Naive thymus-derived CD4-positive, alpha-beta T cell (primary cell): ENCODE results near the gene NOC3L. TPM values are rescaled to one million over a fixed set of nuclear protein-coding genes. Genes with fewer than 3 reads are reported as not detected.
"Not testable (repeated sequence)": the region's sequence is repeated elsewhere in the genome, so short reads cannot be mapped to it uniquely, and the experiment has no call there.

ENCODE experiments used
- ATAC-seq: fragments of 150-1000 bp; cut with Tn5 transposase; 2 replicates; pipeline ENCODE4 v1.10.0; 2021; ENCODE audit warnings: mild to moderate bottlenecking, moderate library complexity
- CTCF ChIA-PET: fragments of 350-600 bp; sonication (Branson Sonifier 250); formaldehyde crosslinking; loops from one replicate; lab custom pipeline; 2021; ENCODE audit warnings: antibody characterized with exemption; lab: Charles Lee
- POLR2A ChIA-PET: fragments of 350-600 bp; sonication (Branson Sonifier 250); formaldehyde crosslinking; loops from one replicate; lab custom pipeline; 2021; ENCODE audit warnings: antibody characterized with exemption, inconsistent platforms; lab: Charles Lee
- DNase-seq, 9 donors: peaks; one replicate each; pipeline versions ENCODE4 v3.0.0 to v3.0.0-alpha.2; 2020 to 2022; ENCODE audit warnings: mixed read lengths in 1 of 9
- H3K27ac ChIP-seq: one replicate; pipeline ENCODE4 v1.7.0; 2013; ENCODE audit warnings: mild to moderate bottlenecking, low read depth, low read length, moderate library complexity
- H3K27me3 ChIP-seq, 2 donors: one replicate each; pipeline ENCODE4 v1.7.0; 2013; ENCODE audit warnings: low read length in 2 of 2, mild to moderate bottlenecking in 2 of 2, moderate library complexity in 2 of 2; ENCODE audit not compliant: control insufficient read depth in 2 of 2, insufficient read depth in 2 of 2
- H3K36me3 ChIP-seq, 3 experiments: 1 replicate in 2 of 3; 2 replicates in 1 of 3; pipeline ENCODE4 v1.7.0; 2013; ENCODE audit warnings: low read length in 3 of 3, mild to moderate bottlenecking in 3 of 3, moderate library complexity in 1 of 3; ENCODE audit not compliant: insufficient read depth in 3 of 3, control insufficient read depth in 2 of 3
- H3K4me1 ChIP-seq, 2 donors: one replicate each; pipeline ENCODE4 v1.7.0; 2013; ENCODE audit warnings: low read length in 2 of 2, mild to moderate bottlenecking in 2 of 2, moderate library complexity in 1 of 2; ENCODE audit not compliant: control insufficient read depth in 2 of 2, insufficient read depth in 2 of 2
- H3K4me3 ChIP-seq: 2 replicates; pipeline ENCODE4 v1.7.0; 2013; ENCODE audit warnings: mild to moderate bottlenecking, low read length
- H3K9me3 ChIP-seq, 3 experiments: 1 replicate in 2 of 3; 2 replicates in 1 of 3; pipeline ENCODE4 v1.7.0; 2013; ENCODE audit warnings: low read length in 3 of 3; ENCODE audit not compliant: control insufficient read depth in 2 of 3
- H3K27ac Mint-ChIP-seq, 9 donors: one replicate each; pipeline ENCODE4 v1.8.0; 2020 to 2022; ENCODE audit warnings: mixed read lengths in 9 of 9, mild to moderate bottlenecking in 8 of 9, moderate library complexity in 5 of 9, inconsistent platforms in 2 of 9
- H3K27me3 Mint-ChIP-seq, 5 donors: one replicate each; pipeline ENCODE4 v1.8.0; 2021 to 2022; ENCODE audit warnings: mixed read lengths in 5 of 5, mild to moderate bottlenecking in 1 of 5
- H3K36me3 Mint-ChIP-seq, 5 donors: one replicate each; pipeline ENCODE4 v1.8.0; 2020 to 2022; ENCODE audit warnings: mixed read lengths in 5 of 5, mild to moderate bottlenecking in 3 of 5, inconsistent platforms in 1 of 5
- H3K4me1 Mint-ChIP-seq, 7 donors: one replicate each; pipeline ENCODE4 v1.8.0; 2020 to 2022; ENCODE audit warnings: mixed read lengths in 7 of 7, mild to moderate bottlenecking in 3 of 7, inconsistent platforms in 1 of 7
- H3K4me3 Mint-ChIP-seq, 10 donors: one replicate each; pipeline ENCODE4 v1.8.0; 2020 to 2022; ENCODE audit warnings: mild to moderate bottlenecking in 10 of 10, mixed read lengths in 10 of 10, moderate library complexity in 6 of 10, inconsistent platforms in 2 of 10
- H3K9me3 Mint-ChIP-seq, 11 donors: one replicate each; pipeline ENCODE4 v1.8.0; 2020 to 2022; ENCODE audit warnings: mixed read lengths in 11 of 11, mild to moderate bottlenecking in 4 of 11, inconsistent platforms in 1 of 11, moderate library complexity in 1 of 11
- intact Hi-C, 2 donors: fragments of 100-400 bp; cut with micrococcal nuclease; formaldehyde crosslinking; loops; one replicate each; pipeline ENCODE4 v1.15.1; 2023
- polyA plus RNA-seq, 2 donors: library from polyadenylated mRNA; unstranded; fragments of 300-500 nt; fragmentation: Illumina TruSeq; gene quantifications; one replicate each; pipeline ENCODE4 v1.2.3, GENCODE V29; 2021
- total RNA-seq, 6 experiments: library from RNA in 5 of 6; stranded (reverse) in 5 of 6; gene quantifications; 1 replicate in 5 of 6; 2 replicates in 1 of 6; pipeline ENCODE4 v1.2.3 and lab custom pipeline; 2021 to 2026

The NOC3L gene
- total and polyA plus RNA-seq, 7 experiments from 2014 or later: 8.0 to 28.8 (median 17.7) TPM

GRCh38 chr10:94351089-94351488 is 11.7 kb downstream of the NOC3L start:
- H3K4me1 Mint-ChIP-seq: peaks cover 0 to 16% (median 4%) of the 10 kb centered on the region in 7 donors
- no peaks in the 10 kb centered on the region for H3K27me3 Mint-ChIP-seq
- Histone ChIP-seq H3K27ac (no peak overlapping the region), H3K9me3 (no peaks in the 10 kb centered on the region), H3K4me1 (no peaks in the 10 kb centered on the region), H3K36me3 (peaks cover 3 to 51% (median 14%) of the 10 kb centered on the region in 3 experiments), H3K27me3 (no peaks in the 10 kb centered on the region), H3K4me3 (no peak overlapping the region)
- ChIA-PET POLR2A (interaction anchor here (0.6 kb wide), 1 partner anchor 10 kb away, joined by 3 read pairs; no protein-coding TSS in a partner anchor), CTCF (no interaction called here)
- no peak for DNase-seq
- intact Hi-C loops: no loop called here
- peaks cover 8 to 48% (median 22%) of the 10 kb centered on the region in 5 donors for H3K36me3 Mint-ChIP-seq
- H3K9me3 Mint-ChIP-seq: no peaks in the 10 kb centered on the region
- no peak overlapping the region for H3K27ac Mint-ChIP-seq
- H3K4me3 Mint-ChIP-seq: no peak overlapping the region
- ATAC-seq: no peak

DNA sequence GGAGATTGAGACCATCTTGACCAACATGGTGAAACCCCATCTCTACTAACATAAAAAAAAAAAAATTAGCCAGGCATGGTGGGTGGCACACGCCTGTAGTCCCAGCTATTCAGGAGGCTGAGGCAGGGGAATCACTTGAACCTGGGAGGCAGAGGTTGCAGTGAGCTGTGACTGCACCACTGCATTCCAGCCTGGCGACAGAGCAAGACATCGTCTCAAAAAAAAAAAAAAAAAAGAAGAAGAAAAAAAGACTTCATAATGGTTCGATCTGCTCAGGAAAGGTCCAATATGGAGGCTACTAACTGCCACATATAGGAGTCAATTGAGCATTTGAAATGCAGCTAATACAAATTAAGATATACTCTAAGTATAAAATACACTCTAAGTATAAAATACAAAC is 12.2 kb downstream of the NOC3L start:
- Mint-ChIP-seq H3K4me1 (peaks cover 0 to 16% (median 4%) of the 10 kb centered on the region in 7 donors), H3K36me3 (peaks cover 8 to 51% (median 22%) of the 10 kb centered on the region in 5 donors)
- H3K27me3 Mint-ChIP-seq, H3K4me3 Mint-ChIP-seq, H3K27ac Mint-ChIP-seq, H3K27me3 ChIP-seq, H3K9me3 Mint-ChIP-seq, ATAC-seq, CTCF ChIA-PET, H3K4me1 ChIP-seq, H3K27ac ChIP-seq, DNase-seq, H3K9me3 ChIP-seq, intact Hi-C loops, H3K4me3 ChIP-seq: not testable (repeated sequence)
- POLR2A ChIA-PET: interaction anchor here (0.6 kb wide), 1 partner anchor 11 kb away, joined by 3 read pairs; no protein-coding TSS in a partner anchor
- peaks cover 3 to 47% (median 14%) of the 10 kb centered on the region in 3 experiments for H3K36me3 ChIP-seq

DNA sequence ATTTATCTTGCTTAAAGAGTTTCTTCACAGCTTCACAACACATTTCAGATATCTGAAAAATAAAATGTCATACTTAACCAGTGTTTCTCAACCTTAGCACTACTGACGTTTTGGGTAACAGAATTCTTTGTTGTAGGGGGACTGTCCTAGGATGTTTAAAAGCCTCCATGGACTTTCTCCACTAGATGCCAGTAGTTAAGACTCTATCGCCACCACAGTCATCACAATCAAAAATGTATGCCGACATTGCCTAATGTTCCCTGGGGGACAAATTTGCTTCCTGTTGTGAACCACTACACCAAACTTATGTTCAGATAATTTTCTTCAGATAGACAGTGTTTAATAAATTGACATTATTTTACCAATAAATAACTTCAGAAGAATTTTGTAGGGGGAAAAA is 13.4 kb downstream of the NOC3L start:
- Mint-ChIP-seq H3K9me3 (no peaks in the 10 kb centered on the region), H3K27me3 (no peaks in the 10 kb centered on the region), H3K4me1 (peaks cover 0 to 16% (median 2%) of the 10 kb centered on the region in 7 donors), H3K36me3 (peaks cover 8 to 53% (median 18%) of the 10 kb centered on the region in 5 donors), H3K27ac (no peak overlapping the region), H3K4me3 (no peak overlapping the region)
- intact Hi-C loops: no loop called here
- Histone ChIP-seq H3K27me3 (no peaks in the 10 kb centered on the region), H3K4me3 (no peak overlapping the region), H3K36me3 (peaks cover 4 to 52% (median 14%) of the 10 kb centered on the region in 3 experiments), H3K27ac (no peak overlapping the region), H3K4me1 (no peaks in the 10 kb centered on the region), H3K9me3 (no peaks in the 10 kb centered on the region)
- DNase-seq (no peak), ATAC-seq (no peak)
- CTCF ChIA-PET: no interaction called here
- POLR2A ChIA-PET: no interaction called here

DNA sequence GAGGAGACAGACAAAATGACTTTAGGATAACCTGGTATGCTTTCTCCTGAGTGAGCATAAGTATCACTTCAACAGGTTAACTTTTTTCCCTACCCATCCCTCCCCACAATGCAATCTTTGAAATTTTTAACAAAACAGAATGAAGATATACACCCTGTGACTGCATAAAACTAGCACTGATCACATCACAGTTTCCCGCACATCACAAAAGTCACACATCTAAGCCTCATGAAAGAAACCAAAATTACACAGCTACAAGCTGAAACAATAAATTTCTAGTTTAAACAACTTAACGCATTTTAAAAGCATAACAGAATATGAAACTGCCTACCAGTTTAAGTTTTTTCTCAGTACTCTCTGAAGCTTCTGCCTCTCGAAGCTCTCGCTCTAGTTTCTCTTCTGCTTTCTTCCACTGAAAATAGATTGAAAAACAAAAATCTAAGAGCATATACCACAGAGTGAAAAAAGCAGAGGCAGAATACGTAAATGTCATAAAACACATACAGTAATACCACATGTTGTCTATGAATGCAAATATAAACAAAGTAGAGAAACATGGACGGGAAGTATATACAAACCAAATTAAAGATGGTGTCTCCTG is 18.1 kb downstream of the NOC3L start:
- H3K9me3 ChIP-seq: no peaks in the 10 kb centered on the region
- ChIA-PET POLR2A (no interaction called here), CTCF (no interaction called here)
- peak; percentile 24 for ATAC-seq
- Mint-ChIP-seq H3K9me3 (no peaks in the 10 kb centered on the region), H3K27ac (peak overlapping the region in 1 of 9 donors; percentile 38), H3K4me3 (no peak overlapping the region), H3K4me1 (peaks cover 0 to 11% (median 0%) of the 10 kb centered on the region in 7 donors), H3K27me3 (no peaks in the 10 kb centered on the region), H3K36me3 (peaks cover 9 to 50% (median 25%) of the 10 kb centered on the region in 5 donors)
- intact Hi-C loops: no loop called here
- no peak overlapping the region for H3K27ac ChIP-seq
- no peaks in the 10 kb centered on the region for H3K4me1 ChIP-seq
- no peak for DNase-seq
- H3K27me3 ChIP-seq: no peaks in the 10 kb centered on the region
- no peak overlapping the region for H3K4me3 ChIP-seq
- H3K36me3 ChIP-seq: peaks cover 17 to 51% (median 26%) of the 10 kb centered on the region in 3 experiments

GRCh38 chr10:94343151-94343550 is 19.6 kb downstream of the NOC3L start:
- Histone ChIP-seq H3K9me3 (no peaks in the 10 kb centered on the region), H3K4me3 (no peak overlapping the region), H3K27ac (no peak overlapping the region), H3K36me3 (peaks cover 15 to 60% (median 28%) of the 10 kb centered on the region in 3 experiments), H3K27me3 (no peaks in the 10 kb centered on the region), H3K4me1 (no peaks in the 10 kb centered on the region)
- no peak for ATAC-seq
- intact Hi-C loops: no loop called here
- Mint-ChIP-seq H3K27me3 (no peaks in the 10 kb centered on the region), H3K4me1 (peaks cover 0 to 11% (median 0%) of the 10 kb centered on the region in 7 donors), H3K27ac (no peak overlapping the region), H3K36me3 (peaks cover 11 to 59% (median 30%) of the 10 kb centered on the region in 5 donors), H3K9me3 (no peaks in the 10 kb centered on the region), H3K4me3 (no peak overlapping the region)
- CTCF ChIA-PET: no interaction called here
- POLR2A ChIA-PET: no interaction called here
- no peak for DNase-seq

- peaks cover 16 to 81% (median 20%) of the 10 kb centered on the region in 3 experiments for H3K36me3 ChIP-seq
- ATAC-seq (no peak), DNase-seq (no peak)
- H3K9me3 Mint-ChIP-seq: no peaks in the 10 kb centered on the region
- ChIA-PET CTCF (interaction anchor here (0.6 kb wide), 1 partner anchor 831 kb away, joined by 3 read pairs; no protein-coding TSS in a partner anchor), POLR2A (no interaction called here)
- intact Hi-C loops: no loop called here
- H3K27ac ChIP-seq: no peak overlapping the region
- H3K4me3 Mint-ChIP-seq: no peak overlapping the region
- H3K9me3 ChIP-seq: no peaks in the 10 kb centered on the region
- no peaks in the 10 kb centered on the region for H3K27me3 ChIP-seq
- H3K36me3 Mint-ChIP-seq: peaks cover 11 to 75% (median 41%) of the 10 kb centered on the region in 5 donors
- no peak overlapping the region for H3K27ac Mint-ChIP-seq
- no peaks in the 10 kb centered on the region for H3K27me3 Mint-ChIP-seq
- no peaks in the 10 kb centered on the region for H3K4me1 ChIP-seq
- H3K4me1 Mint-ChIP-seq: no peaks in the 10 kb centered on the region
- no peak overlapping the region for H3K4me3 ChIP-seq
Observed at GRCh38 chr10:94334857-94335256, 27.9 kb downstream of the NOC3L start.

GRCh38 chr10:94333051-94333450 is 29.7 kb downstream of the NOC3L start:
- Mint-ChIP-seq H3K4me1 (no peaks in the 10 kb centered on the region), H3K27ac (no peak overlapping the region), H3K27me3 (no peaks in the 10 kb centered on the region), H3K36me3 (peaks cover 3 to 64% (median 30%) of the 10 kb centered on the region in 5 donors), H3K4me3 (no peak overlapping the region), H3K9me3 (no peaks in the 10 kb centered on the region)
- H3K9me3 ChIP-seq: no peaks in the 10 kb centered on the region
- ChIA-PET POLR2A (no interaction called here), CTCF (interaction anchor here (0.7 to 1.7 kb wide), 2 partner anchors 12 to 13 kb away, joined by 4 to 7 read pairs; no protein-coding TSS in a partner anchor)
- no peak overlapping the region for H3K27ac ChIP-seq
- peaks cover 8 to 66% (median 12%) of the 10 kb centered on the region in 3 experiments for H3K36me3 ChIP-seq
- H3K4me3 ChIP-seq: no peak overlapping the region
- H3K27me3 ChIP-seq: no peaks in the 10 kb centered on the region
- no peaks in the 10 kb centered on the region for H3K4me1 ChIP-seq
- intact Hi-C loops: no loop called here
- no peak for DNase-seq
- no peak for ATAC-seq
